HepG2 (cell line): ENCODE data around the gene FASTKD1.

Experiments
- CTCF ChIP-seq: sonication (generic); formaldehyde crosslinking; IDR thresholded peaks from 2 replicates; pipeline ENCODE4 v1.5.0; 2020; ENCODE audit warnings: mild to moderate bottlenecking, missing genetic modification reagents, moderate library complexity
- FOXK1 ChIP-seq: sonication (generic); formaldehyde crosslinking; IDR thresholded peaks from 2 replicates; pipeline ENCODE4 v1.4.0; 2020; ENCODE audit warnings: low read depth, missing genetic modification reagents, borderline replicate concordance
- GLI4 ChIP-seq: sonication (generic); formaldehyde crosslinking; IDR thresholded peaks from 2 replicates; pipeline ENCODE4 v1.5.1; 2020; ENCODE audit warnings: missing genetic modification reagents, mild to moderate bottlenecking, moderate library complexity, borderline replicate concordance
- MAFF ChIP-seq: IDR thresholded peaks from 2 replicates; pipeline ENCODE4 v1.6.1; 2011; ENCODE audit warnings: low read depth, low read length, improper control_type of control experiment
- POLR2A ChIP-seq, 2 experiments: IDR thresholded peaks; 2 replicates each; pipeline ENCODE4 v1.6.1; 2011; ENCODE audit warnings: low read depth in 2 of 2, low read length in 2 of 2, mild to moderate bottlenecking in 1 of 2, moderate library complexity in 1 of 2; ENCODE audit not compliant: insufficient read depth in 1 of 2
- SIN3B ChIP-seq: fragments of 150-350 bp; IDR thresholded peaks from 2 replicates; pipeline ENCODE4 v1.6.1; 2014; ENCODE audit warnings: low read length
- SNAPC2 ChIP-seq: sonication (generic); formaldehyde crosslinking; IDR thresholded peaks from 2 replicates; pipeline ENCODE4 v1.8.1; 2022; ENCODE audit warnings: mild to moderate bottlenecking, missing genetic modification reagents
- ZNF253 ChIP-seq: sonication (generic); formaldehyde crosslinking; IDR thresholded peaks from 2 replicates; pipeline ENCODE4 v1.8.0; 2022; ENCODE audit warnings: mild to moderate bottlenecking, missing genetic modification reagents, borderline replicate concordance
- ZNF292 ChIP-seq: sonication (generic); formaldehyde crosslinking; IDR thresholded peaks from 2 replicates; pipeline ENCODE4 v1.8.1; 2022; ENCODE audit warnings: mild to moderate bottlenecking, low read depth, missing genetic modification reagents, borderline replicate concordance
- ZNF720 ChIP-seq: sonication (generic); formaldehyde crosslinking; IDR thresholded peaks from 2 replicates; pipeline ENCODE4 v1.4.0; 2020; ENCODE audit warnings: missing genetic modification reagents
- ZNF749 ChIP-seq: sonication (generic); formaldehyde crosslinking; IDR thresholded peaks from 2 replicates; pipeline ENCODE4 v1.8.0; 2022; ENCODE audit warnings: mild to moderate bottlenecking, missing genetic modification reagents, moderate library complexity, borderline replicate concordance

- TF ChIP-seq ZNF749 (CRISPR knock-in tag) (no peak), SNAPC2 (CRISPR knock-in tag) (no peak), POLR2A (IDR thresholded peaks at IDR 0.05; ENCODE audit: insufficient read depth in 1 of 2, low read depth in 2 of 2, low read length in 2 of 2) (no peak), ZNF720 (CRISPR knock-in tag) (no peak), ZNF292 (no peak), GLI4 (CRISPR knock-in tag) (no peak), FOXK1 (CRISPR knock-in tag) (no peak), CTCF (CRISPR knock-in tag) (no peak), SIN3B (no peak), ZNF253 (CRISPR knock-in tag) (no peak), MAFF (no peak)
Measured at GRCh38 chr2:169511818-169512217, 61.8 kb downstream of the FASTKD1 start.
